Activated CD4-positive, CD25-positive, alpha-beta regulatory T cell (primary cell): ENCODE measurements around the gene EBNA1BP2.
A peak's percentile ranks its signal among the peaks of the same experiment; 100 is the strongest.
"Not testable (repeated sequence)": the region's sequence is repeated elsewhere in the genome, so short reads cannot be mapped to it uniquely, and the experiment has no call there.

ENCODE experiments used
- DNase-seq, 4 experiments: peaks; one replicate each; lab custom pipeline; 2025; lab: John Stamatoyannopoulos, UW

The EBNA1BP2 gene

DNA sequence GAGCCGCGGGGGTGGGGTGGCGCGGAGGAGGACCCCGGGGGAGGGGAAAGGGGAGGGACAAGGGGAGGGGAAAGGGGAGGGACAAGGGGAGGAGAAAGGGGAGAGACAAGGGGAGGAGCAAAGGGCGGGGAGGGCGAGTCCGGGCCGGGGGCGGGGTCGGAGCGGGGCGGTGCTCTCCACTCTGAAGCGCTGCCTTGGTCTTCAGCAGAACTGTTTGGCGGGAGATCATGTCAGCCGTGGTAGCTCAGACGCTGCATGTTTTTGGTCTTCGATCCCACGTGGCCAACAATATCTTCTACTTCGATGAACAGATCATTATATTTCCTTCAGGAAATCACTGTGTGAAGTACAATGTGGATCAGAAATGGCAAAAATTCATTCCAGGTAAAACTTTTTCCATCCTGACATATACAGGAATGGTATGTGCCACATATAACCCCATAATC lies 460 bp upstream of the EBNA1BP2 start:
- DNase-seq = peak; percentile 77 to 85 (median 80)

DNA sequence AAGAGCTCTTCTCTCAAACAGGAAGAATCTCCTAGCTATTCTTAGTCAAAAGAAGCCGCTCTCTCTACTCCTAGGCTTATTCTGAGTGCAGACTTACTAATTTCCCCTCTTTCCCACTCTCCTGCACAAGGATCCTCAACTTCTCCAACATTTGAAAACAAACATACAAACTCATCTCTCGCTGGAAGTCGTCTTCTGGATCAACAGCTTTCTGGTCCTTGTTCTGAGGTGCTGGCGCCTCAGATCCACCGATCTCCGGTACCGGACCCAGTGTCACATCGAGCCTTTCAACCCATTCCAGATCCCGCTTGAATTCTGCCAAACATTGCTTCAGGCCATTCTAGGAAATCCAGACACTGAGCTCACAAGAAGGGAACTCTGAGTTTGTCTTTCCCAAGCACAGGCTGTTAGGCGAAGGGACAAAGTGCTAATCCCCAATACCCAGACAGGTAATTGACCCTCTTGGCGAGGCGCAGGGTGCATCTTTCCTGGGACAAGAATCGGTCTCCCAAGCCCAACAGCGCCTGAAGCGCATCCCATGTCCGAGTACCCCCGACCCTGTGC lies 696 bp downstream of the EBNA1BP2 start:
- no peak for DNase-seq

DNA sequence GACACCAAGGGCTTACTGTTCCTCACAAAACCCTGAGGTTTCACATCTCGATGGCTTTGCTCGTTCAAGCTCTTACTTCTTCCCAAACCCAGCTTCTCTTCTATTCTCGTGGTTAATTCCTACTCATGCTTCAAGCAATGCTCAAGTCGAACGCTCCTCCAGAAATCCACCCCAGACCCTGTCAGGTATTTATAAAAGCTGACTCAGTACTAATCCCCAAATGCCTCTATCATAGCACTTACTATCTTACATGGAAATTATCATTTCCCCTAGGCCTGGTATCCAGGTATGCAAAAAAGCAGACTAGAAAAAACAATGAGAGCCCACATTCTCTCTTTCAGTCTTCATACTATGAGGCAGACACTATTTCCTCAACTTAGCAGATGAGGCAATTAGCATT lies 6.3 kb downstream of the EBNA1BP2 start:
- DNase-seq = no peak

DNA sequence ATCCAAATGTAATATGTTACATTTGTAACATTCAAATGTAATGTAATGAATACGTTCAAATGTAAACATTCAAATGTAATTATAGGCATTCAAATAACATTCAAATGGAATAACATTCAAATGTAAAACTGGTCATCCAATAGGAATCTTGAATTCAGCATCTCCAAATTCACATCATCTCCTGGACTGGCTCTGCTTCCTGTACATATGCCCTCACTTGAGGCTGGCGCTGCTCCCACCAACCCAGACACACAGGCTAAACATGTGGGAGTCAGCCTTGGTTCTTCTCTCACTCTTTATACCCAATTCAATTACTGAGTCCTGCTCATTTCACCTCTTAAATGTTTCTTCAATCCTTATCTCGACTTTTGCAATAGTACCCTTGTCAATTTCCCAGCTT lies 6.9 kb downstream of the EBNA1BP2 start:
- DNase-seq = no peak

DNA sequence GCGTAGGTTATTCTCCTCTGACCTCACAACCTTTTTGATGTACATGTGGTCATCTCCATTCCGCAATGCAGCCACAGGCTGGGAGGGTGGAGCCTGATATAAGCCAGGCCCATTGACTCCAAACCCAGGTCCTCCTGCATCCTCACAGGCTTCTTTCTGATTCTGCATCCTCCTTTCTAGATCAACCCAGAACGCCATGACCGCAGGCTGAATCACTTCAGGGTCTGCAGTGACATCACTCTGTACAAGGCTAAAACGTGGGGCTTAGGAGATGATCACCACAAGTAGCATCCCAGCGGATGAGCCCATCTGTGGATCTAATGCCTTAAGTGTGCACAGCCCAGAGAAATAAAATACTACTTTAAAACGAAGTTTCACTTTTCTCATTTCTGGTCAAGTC lies 16.1 kb downstream of the EBNA1BP2 start:
- no peak for DNase-seq

DNA sequence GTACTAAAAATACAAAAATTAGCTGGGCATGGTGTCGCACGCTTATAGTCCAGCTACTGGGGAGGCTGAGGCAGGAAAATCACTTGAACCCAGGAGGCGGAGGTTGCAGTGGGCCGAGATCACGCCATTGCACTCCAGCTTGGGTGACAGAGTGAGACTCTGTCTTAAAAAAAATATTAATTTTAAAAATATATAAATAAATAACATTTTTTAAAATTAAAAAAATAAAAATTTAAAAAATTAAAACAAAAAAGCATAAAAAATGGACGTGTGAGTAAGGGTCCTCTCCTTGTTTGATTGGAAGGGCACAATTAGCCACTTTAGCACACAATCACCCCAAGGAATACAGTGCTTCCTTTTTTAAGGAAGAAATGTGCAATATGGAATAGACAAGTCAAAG lies 18.6 kb downstream of the EBNA1BP2 start:
- no peak for DNase-seq

DNA sequence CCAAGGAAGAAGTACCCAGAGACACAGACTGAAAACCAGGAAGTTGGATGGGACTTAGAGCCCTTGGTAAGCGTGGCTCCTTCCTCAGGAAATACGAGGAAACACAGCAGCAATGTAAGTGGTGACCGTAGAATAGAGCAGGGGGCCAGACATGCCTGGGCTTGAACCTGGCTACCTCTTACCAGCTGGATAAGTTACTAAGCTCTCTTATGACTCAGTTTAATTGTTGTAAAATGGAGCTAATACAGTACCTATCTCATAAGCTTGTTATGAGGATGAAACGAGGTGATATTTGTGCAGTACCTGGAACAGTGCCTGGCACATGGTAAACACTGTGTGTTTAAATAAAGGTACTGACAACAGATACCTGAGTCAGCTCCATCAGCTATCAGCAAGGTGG lies 19.2 kb downstream of the EBNA1BP2 start:
- no peak for DNase-seq

DNA sequence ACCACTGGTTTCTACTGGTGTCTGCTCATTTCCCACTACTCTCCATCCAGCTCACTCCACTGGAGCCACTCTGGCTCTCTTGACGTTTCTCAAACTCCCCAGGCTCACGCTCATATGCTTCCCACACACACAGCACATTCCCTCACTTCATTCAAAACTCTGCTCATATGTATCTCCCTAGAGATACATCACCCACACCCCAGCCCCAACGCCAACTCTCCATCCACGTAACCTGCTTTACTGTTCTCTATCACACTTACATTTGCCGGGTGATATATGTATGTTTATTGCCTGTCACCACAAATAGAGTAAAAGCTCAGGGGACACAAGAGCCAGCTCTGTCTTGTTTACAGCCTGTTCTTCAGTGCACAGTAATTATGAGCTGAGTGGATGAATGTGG lies 22.2 kb downstream of the EBNA1BP2 start:
- DNase-seq = no peak

DNA sequence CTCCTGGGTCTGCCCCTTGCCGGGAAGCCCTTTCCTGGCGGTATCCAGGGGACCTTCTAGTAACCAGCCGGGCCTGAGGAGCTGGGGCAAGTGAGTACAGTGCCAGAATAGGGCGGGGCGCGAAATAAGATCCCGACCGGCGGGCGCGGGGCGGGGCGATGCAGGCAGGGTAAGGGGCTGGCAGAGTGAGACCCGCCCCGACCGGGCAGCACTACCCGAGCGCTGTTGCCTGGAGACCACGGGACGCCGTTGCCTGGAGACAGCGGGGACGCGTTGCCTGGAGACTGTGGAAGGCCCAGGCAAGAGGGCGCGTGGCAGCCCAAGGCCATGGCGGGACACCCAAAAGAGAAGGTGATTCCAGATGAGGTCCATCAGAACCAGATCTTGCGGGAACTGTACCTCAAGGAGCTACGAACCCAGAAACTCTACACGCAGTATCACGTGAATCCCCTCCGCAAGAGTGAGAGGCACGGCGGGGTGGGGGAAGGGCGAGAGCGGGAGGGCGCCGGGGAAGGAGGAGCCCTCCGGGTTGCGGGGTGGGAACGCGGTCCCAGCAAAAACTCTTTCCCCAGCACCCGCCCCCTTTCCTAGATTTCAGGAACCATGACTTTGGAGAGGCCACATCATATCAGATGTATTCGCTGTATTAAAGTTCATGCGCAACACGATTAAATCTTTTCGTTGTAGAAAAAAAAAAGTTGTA lies 24.3 kb downstream of the EBNA1BP2 start:
- DNase-seq = peak in 1 of 4 experiments; percentile 8

DNA sequence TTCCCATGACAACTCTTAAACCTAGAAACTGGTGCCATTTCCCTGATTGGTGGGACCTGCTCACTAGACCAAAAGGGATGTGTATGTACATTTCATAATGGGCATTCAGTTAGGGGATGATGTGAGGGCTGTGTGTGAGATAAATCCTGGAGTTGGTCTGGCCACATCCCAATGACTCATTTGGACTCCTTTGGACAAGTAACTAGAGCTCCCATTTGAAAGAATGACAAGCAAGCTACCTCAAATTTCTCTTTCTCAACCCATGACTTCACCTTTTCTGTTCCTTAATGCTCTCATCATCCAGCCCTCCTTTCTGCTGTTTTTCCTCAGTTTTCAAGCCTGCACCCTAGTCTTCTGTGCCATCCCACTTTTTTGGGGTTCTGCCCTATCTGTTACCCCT lies 27.9 kb downstream of the EBNA1BP2 start:
- DNase-seq = no peak

DNA sequence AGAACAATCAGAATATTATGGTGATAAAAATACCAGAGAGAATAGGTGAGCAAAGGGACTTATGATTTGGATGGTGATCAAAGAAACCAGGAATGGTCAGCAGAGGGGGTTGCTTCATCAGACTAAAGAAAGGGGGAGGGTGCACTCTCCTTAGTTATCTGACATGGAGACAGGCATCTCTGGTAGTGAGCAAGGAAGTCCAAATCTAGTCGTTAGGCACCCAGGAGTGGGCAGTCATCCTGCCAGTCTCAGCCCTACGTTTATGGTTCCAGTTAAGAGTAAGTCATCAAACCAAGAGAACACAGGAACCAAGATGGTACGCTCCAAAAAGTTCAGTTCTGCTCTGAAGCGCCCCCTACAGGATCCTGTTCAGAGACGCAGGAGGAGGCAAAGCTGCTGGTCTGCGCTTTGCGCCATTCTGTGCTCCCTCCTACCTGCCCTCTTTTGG lies 28.6 kb downstream of the EBNA1BP2 start:
- DNase-seq = no peak

DNA sequence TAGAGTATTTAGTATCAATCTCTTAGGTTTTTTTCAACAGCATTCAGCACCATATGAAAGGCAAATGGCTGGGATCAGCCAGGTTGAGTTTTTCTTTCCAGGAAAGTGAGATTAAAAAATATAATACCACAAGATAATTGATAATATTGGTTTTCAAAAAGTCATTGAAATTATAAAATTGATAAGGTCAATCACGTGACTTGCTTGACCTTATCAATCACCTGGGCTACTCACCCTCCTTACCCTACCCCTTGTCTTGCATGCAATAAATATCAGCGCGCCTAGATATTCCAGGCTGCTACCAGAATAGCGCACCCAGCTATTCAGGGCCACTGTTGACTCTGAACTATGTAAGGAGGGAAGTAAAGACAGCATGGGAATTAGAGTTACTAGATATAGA lies 31.5 kb downstream of the EBNA1BP2 start:
- DNase-seq = no peak

DNA sequence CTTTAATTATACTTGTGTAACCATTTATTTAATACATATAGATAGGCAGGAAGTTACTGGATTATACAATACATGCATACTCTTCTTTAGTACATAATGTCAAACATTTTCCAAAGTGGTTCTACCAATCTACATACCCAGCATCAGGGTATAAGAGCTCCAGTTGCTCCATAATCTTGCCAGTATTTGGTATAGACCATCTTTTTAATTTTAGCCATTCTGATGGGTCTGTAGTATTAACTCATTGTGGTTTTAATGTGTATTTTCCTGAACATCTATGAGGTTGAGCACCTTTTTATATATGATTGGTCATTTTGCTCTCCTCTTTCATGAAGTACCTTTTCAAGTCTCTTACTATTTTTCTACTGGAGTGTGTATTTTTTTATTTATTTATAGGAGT lies 32.1 kb downstream of the EBNA1BP2 start:
- DNase-seq = no peak

DNA sequence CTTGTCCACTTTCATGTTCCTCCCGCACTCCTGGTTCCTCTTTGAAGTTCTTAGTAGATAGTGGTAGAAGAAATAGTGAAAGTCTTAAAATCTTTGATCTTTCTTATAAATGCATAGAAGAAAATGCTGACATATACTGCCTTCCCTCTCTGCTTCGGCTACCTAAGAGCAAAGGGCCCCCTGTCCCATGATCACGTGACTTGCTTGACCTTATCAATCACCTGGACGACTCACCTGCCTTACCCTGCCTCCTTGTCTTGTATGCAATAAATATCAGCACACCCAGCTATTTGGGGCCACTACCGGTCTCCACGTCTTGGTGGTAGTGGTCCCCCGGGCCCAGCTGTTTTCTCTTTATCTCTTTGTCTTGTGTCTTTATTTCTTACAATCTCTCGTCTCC lies 32.8 kb downstream of the EBNA1BP2 start:
- not testable (repeated sequence) for DNase-seq

DNA sequence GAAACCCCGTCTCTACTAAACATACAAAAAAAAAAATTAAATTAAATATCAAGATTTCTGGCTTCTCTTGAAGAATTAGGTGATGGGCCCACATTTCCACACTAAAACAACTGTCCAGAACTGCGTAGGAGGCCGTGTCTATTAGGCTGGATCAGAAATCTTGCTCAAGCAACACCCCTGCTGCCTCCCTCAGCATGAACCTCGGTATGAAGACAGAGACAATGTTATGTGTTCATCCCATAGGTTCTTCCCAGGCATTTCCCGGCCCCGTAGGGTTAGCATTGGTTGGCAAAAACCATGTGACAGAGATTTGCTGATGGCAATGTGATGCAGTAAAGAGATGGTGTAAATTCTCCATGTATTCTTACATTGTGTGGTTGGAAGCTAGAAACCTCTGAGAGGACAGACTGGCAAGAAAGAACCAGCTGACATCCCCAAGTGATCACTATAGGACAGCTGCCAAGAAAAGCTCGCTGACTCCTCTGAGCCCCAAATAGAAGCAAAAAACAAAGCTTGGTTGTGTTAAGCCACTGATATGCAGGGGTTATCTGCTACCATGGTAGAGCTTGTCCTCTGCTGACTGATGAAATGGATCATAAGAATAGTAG lies 34.5 kb downstream of the EBNA1BP2 start:
- no peak for DNase-seq

DNA sequence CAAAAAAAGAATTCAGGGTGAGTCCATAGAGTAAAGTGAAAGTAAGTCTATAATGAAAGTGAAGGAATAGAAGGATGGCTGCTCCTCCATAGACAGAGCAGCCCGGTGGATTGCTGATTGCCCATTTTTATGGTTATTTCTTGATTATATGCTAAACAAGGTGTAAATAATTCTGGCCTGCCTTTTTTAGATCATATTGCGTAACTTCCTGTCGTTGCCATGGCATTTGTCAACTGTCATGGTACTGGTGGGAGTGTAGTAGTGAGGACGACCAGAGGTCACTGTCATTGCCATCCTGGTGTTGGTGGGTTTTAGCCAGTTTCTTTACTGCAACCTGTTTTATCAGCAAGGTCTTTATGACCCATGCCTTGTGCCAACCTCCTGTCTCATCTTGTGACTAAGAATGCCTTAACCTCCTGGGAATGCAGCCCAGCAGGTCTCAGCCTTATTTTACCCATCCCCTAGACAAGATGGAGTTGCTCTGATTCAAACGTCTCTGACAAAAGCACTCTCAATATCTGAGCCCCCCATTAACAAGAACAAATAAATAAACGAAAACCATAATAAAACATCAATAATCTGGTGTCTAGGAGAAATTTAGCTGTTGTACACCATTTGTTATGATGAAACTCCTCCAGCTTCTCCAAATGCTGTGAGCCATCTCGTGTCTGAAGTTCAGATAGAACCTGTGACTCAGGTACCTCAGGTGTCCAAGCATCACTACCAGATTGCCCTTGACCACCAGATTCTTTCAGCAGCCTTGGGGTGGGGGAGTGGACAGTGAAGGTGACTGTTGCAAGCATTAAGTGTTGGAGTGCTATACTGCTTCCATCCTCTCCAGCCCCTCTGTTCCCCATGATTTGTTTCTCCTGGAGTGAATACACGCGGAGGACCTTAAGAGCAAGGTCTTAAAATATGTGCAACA lies 36.0 kb downstream of the EBNA1BP2 start:
- no peak for DNase-seq

DNA sequence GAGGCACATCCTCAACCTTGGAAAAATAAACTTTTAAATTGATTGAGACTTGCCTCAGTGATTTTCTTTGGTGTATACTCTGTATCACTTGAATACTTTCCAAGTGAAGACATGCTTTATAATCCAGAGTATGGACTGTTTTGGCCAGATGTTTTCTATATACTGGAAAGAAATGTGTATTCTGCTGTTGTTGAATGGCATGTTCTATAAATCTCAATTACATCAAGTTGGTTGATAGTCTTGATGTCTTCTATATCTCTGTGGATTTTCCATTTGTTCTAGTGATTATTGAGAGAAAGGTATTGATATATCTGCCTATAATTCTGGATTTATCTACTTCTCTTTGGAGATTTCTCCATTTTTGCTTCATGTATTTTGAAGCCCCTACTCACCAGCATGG lies 37.5 kb downstream of the EBNA1BP2 start:
- no peak for DNase-seq

DNA sequence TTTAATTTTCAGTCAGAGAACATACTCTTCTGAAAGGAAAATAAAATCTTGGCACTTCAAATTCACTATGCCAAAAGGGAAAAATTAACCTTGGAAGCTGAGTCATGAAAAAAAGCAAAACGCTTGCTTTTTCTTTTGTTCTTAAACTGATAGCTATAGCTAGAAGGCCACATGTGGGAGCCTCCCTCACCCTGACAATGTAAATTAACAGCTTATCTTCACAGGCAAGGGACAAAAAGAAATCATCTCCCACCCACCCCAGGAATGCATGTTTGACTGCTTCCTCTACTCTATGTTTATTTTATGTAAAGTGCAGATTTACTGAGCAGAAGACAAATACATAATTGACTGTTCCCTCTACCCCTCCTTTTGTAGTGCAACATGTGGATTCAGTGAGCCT lies 38.0 kb downstream of the EBNA1BP2 start:
- no peak for DNase-seq

DNA sequence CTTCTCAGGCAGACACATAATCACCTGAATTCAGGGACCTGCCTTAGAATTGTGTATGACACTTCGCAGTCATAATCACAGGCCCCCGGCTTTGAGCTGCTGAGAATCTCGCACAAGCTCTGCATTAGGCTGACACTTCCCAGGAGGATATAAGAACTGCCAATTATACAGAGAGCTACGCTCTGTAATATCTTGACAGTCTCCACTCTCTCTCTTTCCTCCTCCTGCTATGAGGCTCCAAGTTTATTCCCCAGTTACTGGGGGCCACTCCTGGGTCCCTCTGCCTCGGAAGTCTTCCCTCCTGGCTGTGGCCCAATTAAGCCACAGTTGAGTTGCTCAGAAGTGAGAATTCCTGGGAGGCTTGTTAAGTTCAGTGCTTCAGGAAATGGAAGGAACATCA lies 42.7 kb downstream of the EBNA1BP2 start:
- DNase-seq = no peak

DNA sequence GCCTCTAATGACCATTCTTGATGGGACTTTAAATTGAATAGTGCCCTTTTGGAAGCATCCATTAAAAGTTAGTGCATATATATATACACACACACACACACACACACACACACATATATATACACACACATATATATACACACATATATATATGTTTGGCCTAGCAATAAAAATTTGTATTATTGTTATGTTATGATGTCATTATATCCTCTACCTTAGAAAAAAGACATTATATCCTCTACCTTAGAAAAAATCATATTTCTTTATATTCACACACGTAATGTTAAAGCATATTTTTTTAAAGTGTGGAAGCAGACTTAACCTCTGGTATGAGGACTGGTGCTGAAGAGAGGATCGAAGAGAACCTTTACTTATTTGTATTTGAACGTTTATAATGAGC lies 43.3 kb downstream of the EBNA1BP2 start:
- no peak for DNase-seq

DNA sequence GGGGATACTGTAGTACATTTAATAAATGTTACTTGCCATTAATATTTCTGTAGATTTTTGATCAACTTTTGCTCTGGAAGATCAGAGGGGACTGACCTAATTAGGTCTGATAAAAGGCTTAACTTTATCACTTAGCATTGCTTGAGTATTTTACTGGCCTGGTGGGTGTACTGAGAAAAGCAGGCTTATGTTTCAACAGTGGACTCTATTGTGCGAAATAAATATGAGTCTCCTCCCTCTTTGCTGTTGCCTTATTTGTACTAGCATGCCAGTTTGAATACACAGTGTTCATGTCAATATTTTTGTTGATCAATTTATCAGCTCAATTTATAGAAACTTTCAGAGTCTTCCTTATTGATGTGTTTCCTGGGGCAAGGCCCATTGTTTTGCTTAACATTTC lies 49.1 kb downstream of the EBNA1BP2 start:
- DNase-seq = no peak

DNA sequence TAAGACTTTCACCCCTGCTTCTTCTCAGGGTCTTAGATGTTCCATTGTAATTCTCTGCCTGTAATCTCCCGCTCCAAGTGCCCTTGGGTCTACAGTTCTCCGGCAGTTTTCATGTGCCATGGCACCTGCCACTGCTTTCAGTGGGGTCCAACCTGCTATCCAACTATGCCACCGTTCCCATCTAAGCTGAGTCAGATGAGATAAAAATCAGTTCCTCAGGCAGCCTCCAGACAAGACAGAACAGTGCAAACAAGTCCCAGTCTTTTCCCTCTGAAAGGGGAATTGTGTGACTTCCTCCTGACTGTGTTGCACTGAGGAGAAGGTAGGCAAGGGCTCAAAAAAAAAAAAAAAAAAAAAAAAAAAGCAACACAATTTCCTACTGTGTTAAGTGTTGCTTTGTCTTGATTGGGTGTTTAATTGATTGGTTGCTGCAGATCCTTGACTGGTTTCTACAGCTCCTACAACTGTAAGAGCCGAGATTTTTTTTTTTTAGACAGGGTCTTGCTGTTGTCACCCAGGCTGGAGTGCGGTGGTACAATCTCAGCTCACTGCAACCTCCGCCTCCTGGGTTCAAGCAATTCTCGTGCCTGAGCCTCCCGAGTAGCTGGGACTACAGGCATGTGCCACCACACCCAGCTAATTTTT lies 50.7 kb downstream of the EBNA1BP2 start:
- DNase-seq = no peak
